GM23338 (cell line): ENCODE results near the gene SYVN1. TPM values are rescaled to one million over a fixed set of nuclear protein-coding genes. Genes with fewer than 3 reads are reported as not detected.
A peak's percentile ranks its signal among the peaks of the same experiment; 100 is the strongest.

ENCODE experiments used
- ATAC-seq: fragments of 200-7000 bp; cut with Tn5 transposase; 3 replicates; pipeline ENCODE4 v1.9.1; 2020
- DNase-seq: peaks from one replicate; pipeline ENCODE4 v3.0.0-alpha.2; 2015; ENCODE audit warnings: low spot score
- H2AFZ ChIP-seq: fragments of 200-600 bp; sonication (generic); 2 replicates; pipeline ENCODE4 v1.8.0; 2016; ENCODE audit warnings: antibody characterized with exemption, mild to moderate bottlenecking, moderate library complexity
- H3F3A ChIP-seq: fragments of 200-600 bp; sonication (generic); replicated peaks from 2 replicates; pipeline ENCODE4 v1.8.0; 2017; ENCODE audit warnings: antibody characterized with exemption, mixed run types, low read depth
- H3K27ac ChIP-seq: fragments of 200-600 bp; sonication (generic); 2 replicates; pipeline ENCODE4 v1.6.1; 2016; ENCODE audit warnings: low read depth
- H3K27me3 ChIP-seq: fragments of 200-600 bp; sonication (generic); 2 replicates; pipeline ENCODE4 v1.8.0; 2016; ENCODE audit warnings: mild to moderate bottlenecking, mixed run types, moderate library complexity; ENCODE audit not compliant: insufficient read depth
- H3K36me3 ChIP-seq: fragments of 200-600 bp; sonication (generic); 2 replicates; pipeline ENCODE4 v1.8.0; 2016; ENCODE audit warnings: mild to moderate bottlenecking; ENCODE audit not compliant: insufficient read depth
- H3K4me1 ChIP-seq: fragments of 200-600 bp; sonication (generic); 2 replicates; pipeline ENCODE4 v1.8.0; 2016; ENCODE audit warnings: mild to moderate bottlenecking, moderate library complexity; ENCODE audit not compliant: insufficient read depth
- H3K4me2 ChIP-seq: fragments of 200-600 bp; sonication (generic); 2 replicates; pipeline ENCODE4 v1.7.1; 2017; ENCODE audit warnings: mixed run types
- H3K4me3 ChIP-seq: fragments of 200-600 bp; sonication (generic); 2 replicates; pipeline ENCODE4 v1.6.1; 2016; ENCODE audit warnings: mixed run types
- H3K79me2 ChIP-seq: fragments of 200-600 bp; sonication (generic); replicated peaks from 2 replicates; pipeline ENCODE4 v1.8.0; 2017; ENCODE audit warnings: mild to moderate bottlenecking; ENCODE audit not compliant: insufficient read depth
- H3K9me2 ChIP-seq: fragments of 200-600 bp; sonication (generic); 2 replicates; pipeline ENCODE4 v1.8.0; 2017; ENCODE audit not compliant: insufficient read depth
- H4K20me1 ChIP-seq: fragments of 200-600 bp; sonication (generic); replicated peaks from 2 replicates; pipeline ENCODE4 v1.8.0; 2017; ENCODE audit warnings: mild to moderate bottlenecking; ENCODE audit not compliant: insufficient read depth
- H3K27ac Mint-ChIP-seq: 2 replicates; pipeline ENCODE4 v1.8.0; 2020; ENCODE audit warnings: inconsistent platforms, mild to moderate bottlenecking, moderate library complexity, mixed read lengths
- H3K27me3 Mint-ChIP-seq: 3 replicates; pipeline ENCODE4 v1.8.0; 2022; ENCODE audit warnings: low read depth, mild to moderate bottlenecking, moderate library complexity, mixed read lengths, inconsistent platforms; ENCODE audit not compliant: insufficient read depth, poor library complexity
- H3K36me3 Mint-ChIP-seq: 3 replicates; pipeline ENCODE4 v1.8.0; 2021; ENCODE audit warnings: low read depth, mild to moderate bottlenecking, inconsistent platforms, moderate library complexity, mixed read lengths
- H3K4me1 Mint-ChIP-seq: 3 replicates; pipeline ENCODE4 v1.8.0; 2020; ENCODE audit warnings: mild to moderate bottlenecking, inconsistent platforms, mixed read lengths
- H3K4me3 Mint-ChIP-seq: 3 replicates; pipeline ENCODE4 v1.8.0; 2021; ENCODE audit warnings: moderate library complexity, mild to moderate bottlenecking, inconsistent platforms, mixed read lengths
- H3K9me3 Mint-ChIP-seq: 3 replicates; pipeline ENCODE4 v1.8.0; 2020; ENCODE audit warnings: moderate library complexity, mild to moderate bottlenecking, inconsistent platforms, mixed read lengths
- CREB1 ChIP-seq: fragments of 250-450 bp; sonication (Bioruptor Pico); IDR thresholded peaks from 2 replicates; pipeline ENCODE4 v1.5.0; 2020; ENCODE audit warnings: low read depth, mild to moderate bottlenecking, moderate library complexity
- EZH2phosphoT487 ChIP-seq: fragments of 200-600 bp; sonication (generic); IDR thresholded peaks from one replicate; pipeline ENCODE4 v1.8.1; 2018; ENCODE audit warnings: antibody characterized with exemption; ENCODE audit not compliant: unreplicated experiment
- JUNB ChIP-seq: IDR thresholded peaks from one replicate; pipeline ENCODE4 v1.6.1; 2016; ENCODE audit warnings: antibody characterized with exemption; ENCODE audit not compliant: unreplicated experiment
- POLR2AphosphoS5 ChIP-seq: IDR thresholded peaks from 2 replicates; pipeline ENCODE4 v1.6.1; 2016; ENCODE audit warnings: antibody characterized with exemption, low read depth
- ZNF114 ChIP-seq: fragments of 250-450 bp; sonication (Bioruptor Pico); IDR thresholded peaks from 2 replicates; pipeline ENCODE4 v1.5.0; 2020; ENCODE audit warnings: mild to moderate bottlenecking, moderate library complexity
- polyA plus RNA-seq: library from polyadenylated mRNA; unstranded; fragments of >200 nt; fragmentation: Nextera tagmentation; extraction: Ambion mirVana; gene quantifications from 2 replicates; pipeline ENCODE4 v1.2.1, GENCODE V29; 2016
- total RNA-seq: library from RNA; depleted of rRNA; stranded (reverse); fragments of >200 nt; shearing (Covaris generic); gene quantifications from 2 replicates; pipeline ENCODE4 v1.2.3, GENCODE V29; 2014
- TF ChIP-seq, protein P1 (sequence below): IDR thresholded peaks from 2 replicates; pipeline ENCODE4 v1.6.1; 2016; ENCODE audit warnings: antibody characterized with exemption
- TF ChIP-seq, protein P2 (sequence below), 2 experiments: fragments of 200-600 bp in 1 of 2; sonication (generic) in 1 of 2; conservative IDR thresholded peaks; 2 replicates each; pipeline versions ENCODE4 v1.5.1 to v1.6.1; 2016 to 2017; ENCODE audit warnings: antibody characterized with exemption in 2 of 2, low read depth in 2 of 2, mild to moderate bottlenecking in 2 of 2, moderate library complexity in 1 of 2

Gene SYVN1
- total and polyA plus RNA-seq, 2 experiments from 2014 or later: 13.8 to 28.7 TPM

DNA sequence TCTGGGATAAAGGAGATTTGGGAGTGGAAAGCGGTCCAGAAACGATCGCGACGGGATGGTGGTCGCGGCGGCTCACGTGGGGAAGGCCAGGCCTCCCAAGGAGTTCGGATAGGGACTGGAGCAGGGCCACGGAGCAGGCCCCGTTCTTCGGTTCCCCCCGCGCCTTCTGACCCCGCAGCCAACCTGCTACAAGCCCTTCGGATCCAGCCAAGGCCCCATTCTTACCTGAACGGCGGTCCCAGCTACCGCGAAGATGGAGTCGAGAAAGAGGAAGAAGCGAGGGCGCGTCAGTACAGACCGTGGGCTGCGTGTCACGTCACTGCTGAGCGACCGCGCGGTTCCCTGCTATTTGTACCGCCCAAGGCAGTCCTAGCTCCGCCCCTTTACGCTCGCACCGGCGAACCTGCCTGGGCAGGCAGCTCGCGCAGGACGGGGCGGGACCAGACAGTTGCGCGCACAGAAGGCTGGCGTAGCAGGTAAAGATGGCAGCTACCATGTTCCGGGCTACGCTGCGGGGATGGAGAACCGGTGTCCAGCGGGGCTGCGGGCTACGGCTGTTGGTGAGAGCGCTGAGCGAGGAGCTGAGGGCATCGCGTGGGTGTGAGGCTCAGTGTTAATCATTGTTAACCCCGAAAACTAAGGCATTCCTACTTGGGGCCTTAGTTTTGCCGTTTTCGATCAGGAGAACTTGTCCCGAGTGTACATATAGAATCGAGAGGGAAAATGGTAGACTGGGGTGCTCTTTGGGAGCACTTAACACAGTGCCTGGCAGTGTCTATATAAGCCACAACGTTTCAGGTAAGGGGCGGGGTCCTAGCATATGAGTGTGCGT is 12.2 kb downstream of the SYVN1 start, which contains the start of the genes FAU and MRPL49:
Gene FAU, minus strand, starts transcription at position 270 of the 832 bp plus-strand sequence. CDS start 321 bp downstream, outside the sequence.
Gene MRPL49, plus strand, starts transcription at position 457 of the 832 bp plus-strand sequence. Its CDS starts 26 bp downstream, at position 483.
- Histone ChIP-seq H3K4me3 (peak within 1 kb of the TSS; percentile 94), H4K20me1 (peaks cover 10% of the 10 kb centered on the region), H3K9me2 (no peaks in the 10 kb centered on the region), H3K79me2 (peaks cover 43% of the 10 kb centered on the region), H3K4me2 (peak within 1 kb of the TSS; percentile 96), H3K27me3 (no peaks in the 10 kb centered on the region), H3K4me1 (peaks cover 11% of the 10 kb centered on the region), H3K27ac (peak within 1 kb of the TSS; percentile 90), H3K36me3 (peaks cover 20% of the 10 kb centered on the region), H3F3A (peaks cover 38% of the 10 kb centered on the region), H2AFZ (peak within 1 kb of the TSS; percentile 84)
- Mint-ChIP-seq H3K4me3 (peak within 1 kb of the TSS; percentile 100), H3K9me3 (no peaks in the 10 kb centered on the region; the same call in 2 of the 3 replicates), H3K36me3 (peaks cover 78% of the 10 kb centered on the region), H3K27me3 (peaks cover 24% of the 10 kb centered on the region), H3K27ac (peak within 1 kb of the TSS; percentile 99), H3K4me1 (peaks cover 20% of the 10 kb centered on the region)
- DNase-seq (peak; percentile 99), ATAC-seq (peak; percentile 84)
- TF ChIP-seq JUNB (no peak), CREB1 (peak; percentile 97), ZNF114 (no peak), EZH2phosphoT487 (no peak), POLR2AphosphoS5 (peak; percentile 99)
- TF ChIP-seq, protein P1, sequence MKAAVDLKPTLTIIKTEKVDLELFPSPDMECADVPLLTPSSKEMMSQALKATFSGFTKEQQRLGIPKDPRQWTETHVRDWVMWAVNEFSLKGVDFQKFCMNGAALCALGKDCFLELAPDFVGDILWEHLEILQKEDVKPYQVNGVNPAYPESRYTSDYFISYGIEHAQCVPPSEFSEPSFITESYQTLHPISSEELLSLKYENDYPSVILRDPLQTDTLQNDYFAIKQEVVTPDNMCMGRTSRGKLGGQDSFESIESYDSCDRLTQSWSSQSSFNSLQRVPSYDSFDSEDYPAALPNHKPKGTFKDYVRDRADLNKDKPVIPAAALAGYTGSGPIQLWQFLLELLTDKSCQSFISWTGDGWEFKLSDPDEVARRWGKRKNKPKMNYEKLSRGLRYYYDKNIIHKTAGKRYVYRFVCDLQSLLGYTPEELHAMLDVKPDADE: peak; percentile 71
- TF ChIP-seq, protein P2, sequence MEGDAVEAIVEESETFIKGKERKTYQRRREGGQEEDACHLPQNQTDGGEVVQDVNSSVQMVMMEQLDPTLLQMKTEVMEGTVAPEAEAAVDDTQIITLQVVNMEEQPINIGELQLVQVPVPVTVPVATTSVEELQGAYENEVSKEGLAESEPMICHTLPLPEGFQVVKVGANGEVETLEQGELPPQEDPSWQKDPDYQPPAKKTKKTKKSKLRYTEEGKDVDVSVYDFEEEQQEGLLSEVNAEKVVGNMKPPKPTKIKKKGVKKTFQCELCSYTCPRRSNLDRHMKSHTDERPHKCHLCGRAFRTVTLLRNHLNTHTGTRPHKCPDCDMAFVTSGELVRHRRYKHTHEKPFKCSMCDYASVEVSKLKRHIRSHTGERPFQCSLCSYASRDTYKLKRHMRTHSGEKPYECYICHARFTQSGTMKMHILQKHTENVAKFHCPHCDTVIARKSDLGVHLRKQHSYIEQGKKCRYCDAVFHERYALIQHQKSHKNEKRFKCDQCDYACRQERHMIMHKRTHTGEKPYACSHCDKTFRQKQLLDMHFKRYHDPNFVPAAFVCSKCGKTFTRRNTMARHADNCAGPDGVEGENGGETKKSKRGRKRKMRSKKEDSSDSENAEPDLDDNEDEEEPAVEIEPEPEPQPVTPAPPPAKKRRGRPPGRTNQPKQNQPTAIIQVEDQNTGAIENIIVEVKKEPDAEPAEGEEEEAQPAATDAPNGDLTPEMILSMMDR (conservative IDR thresholded peaks at IDR 0.05; ENCODE audit: low read depth in 2 of 2): no peak

DNA sequence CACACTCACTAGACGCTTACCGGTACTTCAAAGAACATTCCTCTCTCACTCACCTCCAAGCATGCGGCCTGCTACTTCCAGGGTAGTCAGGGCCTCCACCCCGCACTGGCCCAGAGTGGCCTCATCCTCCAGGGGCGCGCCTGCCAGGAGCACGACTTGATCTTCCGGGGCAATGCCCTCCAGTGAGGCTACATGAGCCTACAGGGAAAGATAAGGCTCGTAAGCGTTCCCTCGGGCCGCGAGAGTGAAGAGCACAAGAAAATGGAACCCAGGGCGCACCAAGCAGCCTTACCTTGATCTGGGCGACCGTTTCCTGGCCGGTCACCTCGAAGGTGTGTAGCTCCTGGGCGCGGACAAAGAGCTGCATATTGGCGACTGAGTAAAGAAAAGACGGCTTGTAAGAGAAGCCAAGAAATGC is 12.9 kb downstream of the SYVN1 start:
- Mint-ChIP-seq H3K4me3 (peak overlapping the region; percentile 100), H3K4me1 (peaks cover 20% of the 10 kb centered on the region), H3K36me3 (peaks cover 75% of the 10 kb centered on the region), H3K27ac (peak overlapping the region; percentile 99), H3K27me3 (peaks cover 27% of the 10 kb centered on the region), H3K9me3 (no peaks in the 10 kb centered on the region; the same call in 2 of the 3 replicates)
- H3K9me2 ChIP-seq: no peaks in the 10 kb centered on the region
- H2AFZ ChIP-seq: no peak overlapping the region
- peak overlapping the region; percentile 90 for H3K27ac ChIP-seq
- H3K79me2 ChIP-seq: peaks cover 44% of the 10 kb centered on the region
- no peaks in the 10 kb centered on the region for H3K27me3 ChIP-seq
- H3K4me3 ChIP-seq: peak overlapping the region; percentile 94
- no peak; the same call in 2 of the 3 replicates for ATAC-seq
- H3K4me1 ChIP-seq: peaks cover 11% of the 10 kb centered on the region
- no peak for TF ChIP-seq EZH2phosphoT487
- H3K36me3 ChIP-seq: peaks cover 18% of the 10 kb centered on the region
- DNase-seq: peak; percentile 35
- H3F3A ChIP-seq: peaks cover 34% of the 10 kb centered on the region
- peak overlapping the region; percentile 96 for H3K4me2 ChIP-seq
- H4K20me1 ChIP-seq: peaks cover 10% of the 10 kb centered on the region
